ENCODE results near the gene RPTOR. TPM values are rescaled to one million over a fixed set of nuclear protein-coding genes. Genes with fewer than 3 reads are reported as not detected.

The RPTOR gene
- total RNA-seq, 1 donor from 2014 or later: 19.0 TPM

DNA sequence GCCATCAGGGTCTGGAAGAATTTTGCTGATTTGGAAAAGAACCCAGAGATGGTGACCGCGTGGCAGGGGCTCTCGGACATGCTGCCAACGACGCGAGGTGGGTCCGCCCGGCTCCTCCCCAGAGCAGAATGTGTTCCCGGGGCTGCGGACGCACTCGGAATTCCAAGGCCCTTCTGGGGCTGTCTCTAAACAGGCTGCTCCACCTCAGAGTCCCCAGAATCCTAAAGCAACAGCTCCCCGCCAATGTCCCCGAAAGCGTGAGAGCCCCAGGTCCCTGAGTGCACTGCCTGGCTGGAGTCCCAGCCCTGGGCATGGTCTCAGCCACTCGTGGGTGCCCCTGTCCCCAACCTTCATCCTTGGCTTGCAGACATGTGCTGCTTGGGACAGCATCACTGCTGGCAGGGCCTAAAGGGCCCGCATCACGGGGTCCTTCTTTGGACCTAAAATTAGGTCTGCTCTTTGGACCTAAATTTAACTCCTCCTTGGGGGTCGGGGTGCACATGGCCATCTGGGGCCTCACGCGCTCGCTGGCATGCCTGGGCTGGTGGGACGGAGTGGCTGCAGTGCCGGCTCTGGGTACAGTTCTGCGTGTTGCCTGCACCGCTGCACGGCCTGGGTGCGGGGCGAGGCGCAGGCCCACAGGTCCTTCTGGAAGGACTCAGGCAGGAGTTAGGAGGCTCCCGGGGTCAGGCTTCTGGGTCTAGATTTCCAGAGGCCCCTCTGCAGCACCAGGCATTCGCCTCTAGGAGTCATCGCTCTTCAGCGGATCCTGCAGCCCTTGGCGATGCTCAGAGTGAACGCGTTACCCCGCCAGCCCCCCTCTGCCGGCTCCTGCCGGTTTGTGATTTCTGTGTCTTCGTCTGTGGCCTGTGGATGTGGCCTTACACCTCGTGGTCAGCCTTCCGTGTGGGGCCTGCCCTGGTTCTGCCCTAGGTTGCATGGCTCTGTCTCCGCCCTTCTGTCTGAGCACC lies 405.1 kb downstream of the RPTOR start:
- DNase-seq (peak; percentile 40), ATAC-seq (ENCODE audit: poor library complexity) (peak; percentile 23)
- intact Hi-C loops (cut with DNase I): no loop called here

DNA sequence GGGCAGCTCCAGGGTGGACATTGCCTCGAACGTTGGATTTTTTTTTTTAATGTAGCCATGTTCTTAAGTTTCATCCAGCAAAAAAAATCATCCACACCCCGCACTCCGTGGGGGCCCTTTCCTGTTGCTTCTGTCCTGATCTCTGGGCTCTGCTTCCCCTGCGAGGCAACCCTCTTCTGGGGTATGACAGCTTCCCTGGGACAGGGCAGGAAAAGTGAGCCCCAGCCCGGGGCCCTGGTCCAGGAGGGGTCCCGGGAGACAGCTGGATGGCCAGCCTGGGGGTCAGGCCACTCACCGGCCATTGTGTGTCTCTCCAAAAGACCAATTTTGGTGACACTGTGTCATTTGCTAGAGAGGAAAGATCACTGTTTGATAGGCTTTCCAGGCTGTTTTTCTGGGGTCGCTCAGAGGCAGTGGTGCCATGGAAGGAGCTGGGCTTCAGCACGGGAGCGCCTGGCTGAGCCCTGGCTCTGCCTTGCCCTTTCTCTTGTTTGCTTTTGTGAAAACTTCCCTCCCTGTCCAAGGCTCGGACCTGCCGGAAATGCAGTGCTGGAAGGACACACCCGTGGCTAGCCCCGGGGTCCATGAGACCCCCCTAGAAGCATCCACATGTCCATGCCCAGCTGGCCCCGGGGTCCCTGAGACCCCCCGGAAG lies 406.0 kb downstream of the RPTOR start:
- DNase-seq (peak; percentile 22), ATAC-seq (ENCODE audit: poor library complexity) (no peak)
- intact Hi-C loops (cut with DNase I): no loop called here

DNA sequence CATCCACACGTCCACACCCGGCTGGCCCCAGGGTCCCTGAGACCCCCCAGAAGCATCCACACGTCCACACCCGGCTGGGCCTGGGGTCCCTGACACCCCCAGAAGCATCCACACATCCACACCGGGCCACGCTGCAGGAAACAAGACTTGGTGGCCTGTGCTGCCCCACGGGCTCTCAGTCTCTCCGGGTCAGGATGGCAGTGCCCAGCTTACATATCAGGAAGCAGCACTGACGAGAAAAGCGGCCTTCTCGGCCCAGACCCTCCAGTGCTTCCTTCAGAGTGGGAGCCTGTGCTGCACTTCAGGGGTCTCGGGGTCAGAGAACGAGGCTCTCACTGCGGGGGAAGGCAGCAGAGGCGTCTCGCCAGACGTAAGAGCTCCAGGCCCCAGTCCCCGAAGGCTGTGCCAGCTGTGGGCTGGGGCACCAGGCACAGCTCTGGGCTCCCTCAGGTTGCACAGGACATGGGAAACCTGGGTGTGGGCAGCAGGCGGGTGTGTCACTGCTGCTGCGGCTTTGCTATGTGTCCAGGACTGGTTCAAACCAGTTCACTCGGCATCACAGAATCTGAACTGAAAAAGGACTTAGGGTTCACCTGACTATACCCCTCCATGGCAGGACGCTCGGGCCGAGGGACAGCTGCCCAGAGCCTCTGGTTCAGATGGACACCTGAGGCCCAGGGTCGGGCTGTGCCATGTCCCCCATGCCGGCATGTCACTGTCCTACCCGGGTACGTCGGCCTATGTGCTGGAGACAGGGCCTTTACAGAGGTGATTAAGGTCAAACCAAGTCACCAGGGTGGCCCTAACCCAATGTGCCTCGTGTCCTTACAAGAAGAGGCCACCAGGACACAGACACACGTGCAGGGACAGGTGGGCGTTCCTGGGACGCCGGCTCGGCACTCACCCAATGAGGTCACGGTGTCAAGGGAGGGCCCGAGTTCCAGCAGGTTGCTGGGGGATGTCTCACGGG lies 406.8 kb downstream of the RPTOR start:
- ATAC-seq (ENCODE audit: poor library complexity) (no peak), DNase-seq (peak; percentile 32)
- intact Hi-C loops (cut with DNase I): no loop called here

DNA sequence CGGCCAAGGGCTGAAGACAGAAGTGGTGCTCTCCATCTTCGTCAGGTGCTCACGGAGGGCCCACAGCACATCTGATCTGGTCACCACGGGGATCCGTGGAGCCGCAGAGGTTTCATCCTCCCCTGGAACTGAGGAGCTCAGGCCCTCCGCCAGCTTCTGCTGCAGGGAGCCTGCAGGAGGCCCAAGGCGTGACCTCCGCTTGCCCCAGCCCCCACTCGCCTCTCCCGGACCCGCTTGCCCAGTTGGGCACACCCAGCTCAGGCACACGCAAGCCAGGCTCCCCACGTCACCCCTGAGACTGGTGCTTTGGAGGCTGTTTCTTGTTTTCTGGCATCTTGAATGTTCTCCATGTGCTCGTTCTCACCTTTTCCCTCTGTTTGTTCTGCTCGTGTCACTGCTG lies 407.7 kb downstream of the RPTOR start:
- DNase-seq (peak; percentile 24), ATAC-seq (ENCODE audit: poor library complexity) (no peak)
- intact Hi-C loops (cut with DNase I): no loop called here

DNA sequence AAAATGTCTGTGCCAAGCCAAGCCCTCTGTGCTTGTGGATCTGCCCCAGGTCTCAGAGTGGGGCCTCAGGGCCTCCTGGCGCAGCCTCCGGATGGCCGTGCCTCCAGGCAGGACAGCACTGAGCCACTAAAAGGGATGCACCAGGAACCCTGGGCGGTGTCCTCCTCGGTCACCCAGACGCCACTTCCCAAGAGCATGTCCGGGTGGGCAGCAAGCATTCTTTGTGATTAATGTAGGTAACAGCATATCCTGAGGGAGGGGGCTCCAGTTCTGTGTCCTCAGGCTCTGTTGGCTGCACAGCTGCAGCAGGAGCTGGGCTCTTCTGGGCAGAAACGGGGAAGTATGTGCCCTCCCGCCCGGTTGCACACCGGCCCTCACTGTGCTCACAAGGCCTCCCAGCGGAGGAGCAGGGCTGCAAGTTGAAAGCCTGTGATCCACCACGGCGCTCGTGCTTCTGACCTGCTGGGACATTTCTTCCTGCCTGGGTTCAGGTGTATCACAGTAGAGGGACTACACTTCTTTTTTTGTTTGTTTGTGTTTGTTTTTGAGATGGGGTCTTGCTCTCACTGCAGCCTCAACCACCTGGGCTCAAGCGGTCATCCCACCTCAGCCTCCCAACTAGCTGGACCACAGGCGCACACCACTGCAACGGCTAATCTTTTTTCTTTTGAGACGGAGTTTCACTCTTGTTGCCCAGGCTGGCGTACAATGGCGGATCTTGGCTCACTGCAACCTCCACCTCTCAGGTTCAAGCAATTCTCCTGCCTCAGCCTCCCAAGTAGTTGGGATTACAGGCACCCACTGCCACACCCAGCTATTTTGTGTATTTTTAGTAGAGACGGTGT lies 409.1 kb downstream of the RPTOR start:
- ATAC-seq (ENCODE audit: poor library complexity): no peak
- intact Hi-C loops (cut with DNase I): no loop called here
- peak; percentile 35 for DNase-seq

DNA sequence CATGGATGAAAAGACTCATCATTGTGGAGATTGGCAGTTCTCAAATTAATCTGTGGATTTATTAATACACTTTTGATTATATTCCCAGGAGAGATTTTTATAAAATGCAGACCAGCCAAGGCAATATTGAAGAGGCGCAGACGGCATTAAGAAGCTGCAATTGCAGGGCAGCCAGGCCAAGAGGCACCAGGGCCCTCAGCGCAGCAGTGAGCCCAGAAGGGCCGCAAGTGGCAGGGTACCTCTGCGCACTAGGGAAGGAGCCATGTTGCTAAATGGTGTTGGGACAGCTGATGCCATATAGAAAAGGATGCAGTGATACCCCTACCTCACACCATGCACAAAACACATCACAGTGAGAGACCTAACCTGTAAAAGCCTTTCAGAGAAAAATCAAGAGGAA lies 410.4 kb downstream of the RPTOR start:
- DNase-seq (peak; percentile 27), ATAC-seq (ENCODE audit: poor library complexity) (no peak)
- intact Hi-C loops (cut with DNase I): no loop called here

DNA sequence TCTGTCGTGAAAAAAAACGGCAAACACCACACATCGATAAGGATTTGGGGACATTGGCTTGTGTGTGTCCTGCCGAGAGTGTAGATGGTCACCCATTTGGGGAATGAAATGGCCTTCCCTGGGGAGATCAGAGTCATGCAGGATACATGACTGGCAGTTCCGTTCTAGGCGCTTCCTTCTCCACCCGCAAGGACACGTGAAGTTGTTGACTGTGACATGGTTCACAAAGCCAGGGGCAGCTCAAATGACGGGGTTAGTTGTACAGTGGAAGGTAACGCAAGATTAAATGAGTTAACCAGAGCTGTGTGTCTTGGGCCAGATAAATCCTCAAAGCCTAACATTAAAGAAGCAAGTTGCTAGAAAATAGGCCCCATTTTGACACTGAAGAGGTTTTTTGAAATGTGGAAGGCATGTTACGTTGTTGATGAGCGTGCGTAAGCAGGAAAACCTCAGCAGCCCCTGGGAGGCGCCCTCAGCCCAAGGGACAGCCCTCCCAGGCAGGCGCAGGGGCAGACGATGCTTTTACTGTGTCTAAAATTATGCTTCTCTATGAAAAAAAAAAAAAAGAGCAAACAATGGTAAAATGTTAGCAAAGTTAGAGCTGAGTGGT lies 411.1 kb downstream of the RPTOR start:
- DNase-seq (no peak), ATAC-seq (ENCODE audit: poor library complexity) (no peak)
- intact Hi-C loops (cut with DNase I): no loop called here

DNA sequence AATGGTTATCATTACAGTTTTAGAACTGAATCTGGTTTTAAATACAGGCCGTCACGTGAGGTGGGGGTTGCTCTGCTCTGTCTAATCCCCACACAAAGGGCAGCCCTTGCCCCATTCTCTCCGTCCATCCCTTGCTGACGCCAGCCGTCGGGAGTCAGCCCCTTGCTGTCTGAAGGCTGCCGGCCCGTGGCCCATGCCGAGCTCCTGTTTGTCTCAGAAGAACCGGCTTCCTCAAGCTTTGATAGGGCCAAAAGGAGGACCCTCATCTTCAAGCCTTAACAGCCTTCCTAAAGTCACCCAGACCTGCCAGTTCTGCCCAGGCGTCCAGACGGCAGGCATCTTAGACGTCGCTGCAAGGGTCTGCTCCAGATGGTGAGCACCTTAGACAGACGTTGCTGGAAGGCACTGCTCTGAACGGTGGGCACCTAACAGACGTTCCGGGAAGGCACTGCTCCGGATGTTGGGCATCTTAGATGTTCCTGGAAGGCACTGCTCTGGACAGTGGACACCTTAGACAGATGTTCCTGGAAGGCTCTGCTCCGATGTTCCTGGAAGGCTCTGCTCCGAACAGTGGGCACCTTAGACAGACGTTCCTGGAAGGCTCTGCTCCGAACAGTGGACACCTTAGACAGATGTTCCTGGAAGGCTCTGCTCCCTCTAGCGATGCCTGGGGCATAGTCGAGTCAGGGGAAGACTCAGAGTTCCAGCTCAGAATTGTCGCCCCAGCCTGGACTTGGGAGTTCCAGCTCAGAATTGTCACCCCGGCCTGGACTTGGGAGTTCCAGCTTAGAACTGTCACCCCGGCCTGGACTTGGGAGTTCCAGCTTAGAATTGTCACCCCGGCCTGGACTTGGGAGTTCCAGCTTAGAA lies 411.9 kb downstream of the RPTOR start:
- intact Hi-C loops (cut with DNase I): no loop called here
- ATAC-seq (ENCODE audit: poor library complexity) (no peak), DNase-seq (peak; percentile 28)

DNA sequence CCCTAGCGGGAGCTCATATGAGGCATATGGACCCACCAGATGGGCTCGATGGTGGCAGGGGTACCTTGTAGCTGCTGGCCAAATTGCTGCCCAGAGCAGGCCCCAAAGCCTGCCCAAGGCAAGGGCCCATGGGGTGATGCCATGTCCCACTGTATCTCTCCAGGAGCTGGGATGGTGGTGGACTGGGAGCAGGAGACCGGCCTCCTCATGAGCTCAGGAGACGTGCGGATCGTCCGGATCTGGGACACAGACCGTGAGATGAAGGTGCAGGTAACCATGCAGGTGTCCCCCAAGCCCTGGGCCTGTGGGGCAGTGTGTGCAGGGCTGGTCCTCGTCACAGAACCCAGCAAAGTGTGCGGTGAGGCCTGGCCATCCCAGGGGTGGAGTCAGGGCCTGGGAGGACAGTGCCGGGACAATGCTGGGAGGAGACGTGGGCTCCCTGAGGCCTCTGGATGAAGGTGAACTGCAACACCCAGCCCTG lies 412.9 kb downstream of the RPTOR start:
- ATAC-seq (ENCODE audit: poor library complexity) (no peak), DNase-seq (peak; percentile 28)
- intact Hi-C loops (cut with DNase I): no loop called here

DNA sequence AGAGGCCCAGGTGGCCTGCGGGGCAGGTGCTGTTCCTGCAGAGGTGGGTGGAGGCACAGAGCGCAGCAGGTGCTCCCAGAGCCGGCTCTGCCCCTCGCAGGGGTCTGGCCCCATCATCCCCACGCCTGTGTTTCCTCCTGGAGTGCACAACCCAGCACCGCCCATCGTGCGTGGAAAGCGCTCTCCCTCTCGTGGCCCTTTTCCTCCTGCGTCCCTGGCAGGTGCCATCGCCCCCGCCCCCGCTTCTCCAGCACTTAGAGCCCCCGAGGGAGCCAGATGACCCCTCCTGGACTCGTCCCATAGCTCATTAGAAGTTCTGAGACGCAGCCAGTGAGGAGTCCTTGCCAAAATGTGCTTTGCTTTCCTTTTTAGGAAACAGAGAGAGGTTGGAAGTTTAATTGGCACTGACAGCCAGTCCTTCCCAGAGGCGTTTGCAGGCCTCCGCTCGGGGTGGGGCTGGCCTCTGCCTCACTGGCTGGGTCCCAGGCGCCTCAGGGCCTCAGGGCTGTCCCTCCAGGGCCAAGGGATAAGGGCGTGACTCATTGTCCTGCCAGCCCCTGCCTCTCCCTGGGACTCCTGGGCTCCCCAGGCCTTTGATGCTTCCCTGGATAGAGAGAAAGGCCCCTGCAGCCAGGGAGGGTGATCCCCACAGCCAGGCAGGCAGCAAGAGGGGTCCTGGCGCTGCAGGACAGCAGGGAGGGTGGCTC lies 414.8 kb downstream of the RPTOR start:
- intact Hi-C loops (cut with DNase I): no loop called here

DNA sequence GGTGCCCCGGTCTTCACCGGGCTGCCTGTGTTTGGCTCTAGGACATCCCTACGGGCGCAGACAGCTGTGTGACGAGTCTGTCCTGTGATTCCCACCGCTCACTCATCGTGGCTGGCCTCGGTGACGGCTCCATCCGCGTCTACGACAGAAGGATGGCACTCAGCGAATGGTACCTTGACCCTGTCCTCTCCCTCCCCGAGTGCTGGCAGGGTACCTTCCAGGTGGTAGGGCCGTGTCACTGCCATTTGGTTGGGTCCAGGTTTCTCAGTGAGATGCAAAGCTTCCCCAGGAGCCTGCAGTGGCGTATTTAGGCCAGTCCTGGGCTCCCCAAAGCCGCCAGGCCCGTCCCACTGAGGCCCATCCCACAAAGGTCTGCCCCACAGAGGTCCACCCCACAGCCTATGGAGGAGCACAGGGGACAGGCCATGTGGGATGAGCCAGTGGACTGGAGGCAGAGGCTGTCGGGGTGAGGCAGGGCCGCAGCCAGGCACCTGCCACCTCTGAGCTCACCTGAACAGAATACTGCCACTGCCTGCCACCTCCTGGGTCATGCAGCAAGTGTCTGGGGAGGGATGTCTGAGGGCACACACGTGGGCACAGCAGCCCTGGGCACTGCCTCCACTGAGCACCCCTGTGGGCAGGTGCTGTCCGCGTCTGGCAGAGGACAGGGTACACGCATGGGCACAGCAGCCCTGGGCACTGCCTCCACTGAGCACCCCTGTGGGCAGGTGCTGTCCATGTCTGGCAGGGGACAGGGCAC lies 415.6 kb downstream of the RPTOR start:
- peak; percentile 29 for DNase-seq
- ATAC-seq (ENCODE audit: poor library complexity): peak; percentile 32
- intact Hi-C loops (cut with DNase I): no loop called here

More for the DNA sequence above, 414.8 kb downstream of the RPTOR start:
- peak; percentile 94 for ATAC-seq (ENCODE audit: poor library complexity)
- DNase-seq: peak; percentile 92

DNA sequence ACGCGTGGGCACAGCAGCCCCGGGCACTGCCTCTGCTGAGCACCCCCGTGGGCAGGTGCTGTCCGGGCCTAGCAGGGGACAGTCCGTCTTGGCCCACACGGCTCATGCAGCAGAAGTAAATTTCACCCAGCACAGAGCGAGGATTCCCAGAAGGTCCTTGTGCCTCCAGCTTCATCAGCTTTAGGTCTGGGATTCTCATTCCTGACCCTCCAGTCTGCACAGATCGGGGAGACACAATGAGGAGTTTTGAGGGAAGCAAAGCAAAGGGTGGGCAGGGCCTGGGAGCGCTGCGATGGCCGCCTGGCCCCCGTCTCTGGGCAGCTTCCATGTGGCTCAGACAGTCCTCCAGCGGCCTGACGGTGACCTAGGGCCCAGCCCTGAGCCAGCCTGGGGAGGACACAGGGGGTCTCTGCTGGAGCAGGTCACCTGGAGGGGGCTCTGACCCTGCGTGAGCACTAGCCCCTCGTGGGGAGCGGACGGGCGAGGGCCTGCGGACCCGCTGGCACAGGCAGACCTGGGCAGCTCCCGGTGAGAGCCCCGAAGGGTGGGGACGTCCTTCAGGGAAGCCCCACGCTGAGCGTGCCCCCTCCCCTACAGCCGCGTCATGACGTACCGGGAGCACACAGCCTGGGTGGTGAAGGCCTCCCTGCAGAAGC lies 416.3 kb downstream of the RPTOR start:
- intact Hi-C loops (cut with DNase I): no loop called here
- peak; percentile 13 for DNase-seq
- ATAC-seq (ENCODE audit: poor library complexity): no peak

DNA sequence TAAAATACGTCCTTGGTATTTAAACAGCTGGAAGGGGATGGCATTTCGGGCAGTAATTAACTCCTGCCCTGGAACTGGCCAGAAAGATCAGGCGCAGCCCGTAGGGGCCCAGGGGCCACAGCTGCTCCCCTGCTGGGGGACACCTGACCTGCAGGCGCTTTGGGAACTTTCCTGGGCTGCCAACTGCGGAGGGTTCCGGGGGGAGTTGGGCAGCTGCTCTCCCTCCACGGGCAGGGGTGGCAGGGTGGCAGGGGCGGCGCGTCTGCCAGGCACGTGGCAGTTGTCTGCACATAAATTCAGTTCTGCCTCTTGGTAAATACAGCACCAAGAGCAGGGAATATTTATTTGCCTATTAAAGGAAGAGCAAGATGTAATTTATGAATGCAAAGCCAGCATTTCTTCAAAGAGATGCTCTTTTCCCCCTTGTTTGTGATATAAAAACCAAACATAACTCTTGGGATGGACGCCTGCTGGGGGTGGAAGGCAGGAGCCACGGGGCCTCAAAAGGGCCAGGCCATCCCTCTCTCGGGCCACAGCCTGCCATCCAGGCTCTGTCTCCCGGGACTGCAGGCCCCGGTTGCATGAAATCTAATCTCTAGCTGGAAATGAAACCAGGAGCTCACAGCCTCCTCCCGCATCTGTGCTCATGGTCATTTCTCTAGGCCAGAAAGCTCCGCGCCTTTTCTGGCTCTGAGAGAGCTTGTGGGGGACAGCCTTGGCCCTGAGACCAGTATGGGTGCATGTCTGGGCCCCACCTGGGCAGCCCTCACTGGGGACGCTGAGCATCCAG lies 417.1 kb downstream of the RPTOR start:
- DNase-seq: no peak
- intact Hi-C loops (cut with DNase I): no loop called here
- no peak for ATAC-seq (ENCODE audit: poor library complexity)

Data from Right ventricle myocardium superior (tissue), 1 donor.